ENCODE data around the gene UFC1. TPM values are rescaled to one million over a fixed set of nuclear protein-coding genes. Genes with fewer than 3 reads are reported as not detected.
A peak's percentile ranks its signal among the peaks of the same experiment; 100 is the strongest.

The UFC1 gene
- polyA plus RNA-seq (2011; rRNA removed) (89.4 and 134 TPM in 2 replicates), polyA minus RNA-seq (2011; rRNA and poly(A)+ RNA removed) (36.8 and 58.6 TPM in 2 replicates)

DNA sequence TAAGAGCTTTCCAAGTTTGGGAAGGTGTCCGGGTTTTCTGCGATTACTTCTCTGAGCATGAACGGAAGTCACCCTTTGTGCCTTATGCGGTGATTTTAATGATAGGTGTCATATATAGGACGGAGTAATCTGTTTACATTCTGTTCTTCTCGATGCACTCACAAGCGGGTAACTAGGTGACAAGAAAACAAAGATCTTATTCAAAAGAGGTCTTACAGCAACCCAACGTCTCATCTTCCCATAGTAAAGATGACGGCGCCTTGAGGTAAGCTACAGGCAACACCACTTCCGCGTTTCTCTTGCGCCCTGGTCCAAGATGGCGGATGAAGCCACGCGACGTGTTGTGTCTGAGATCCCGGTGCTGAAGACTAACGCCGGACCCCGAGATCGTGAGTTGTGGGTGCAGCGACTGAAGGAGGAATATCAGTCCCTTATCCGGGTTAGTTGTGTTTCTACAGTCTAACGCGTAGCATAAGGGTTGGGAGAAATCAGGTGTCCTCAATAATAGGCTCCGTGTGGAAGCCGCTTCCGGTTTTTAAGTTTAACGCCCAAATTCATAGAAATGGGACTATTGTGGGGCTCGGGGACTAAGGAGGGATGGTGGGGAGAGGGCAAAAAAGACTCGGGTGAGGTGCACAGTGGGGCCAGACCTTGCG, at the start of gene UFC1:
TSS of gene UFC1 (plus strand) at position 297 of the 656 bp plus-strand sequence. CDS start at position 317, 20 bp downstream.
- Histone ChIP-seq H3K27me3 (ENCODE audit: control insufficient read depth, insufficient read depth, low read length) (no peaks in the 10 kb centered on the region), H3K4me3 (ENCODE audit: low read depth, low read length) (peak within 1 kb of the TSS; percentile 72), H3K36me3 (ENCODE audit: control insufficient read depth, insufficient read depth, low read length) (peaks cover 5% of the 10 kb centered on the region)
- peak; percentile 60 for DNase-seq (ENCODE audit: low read depth)
- TF ChIP-seq, protein P1, sequence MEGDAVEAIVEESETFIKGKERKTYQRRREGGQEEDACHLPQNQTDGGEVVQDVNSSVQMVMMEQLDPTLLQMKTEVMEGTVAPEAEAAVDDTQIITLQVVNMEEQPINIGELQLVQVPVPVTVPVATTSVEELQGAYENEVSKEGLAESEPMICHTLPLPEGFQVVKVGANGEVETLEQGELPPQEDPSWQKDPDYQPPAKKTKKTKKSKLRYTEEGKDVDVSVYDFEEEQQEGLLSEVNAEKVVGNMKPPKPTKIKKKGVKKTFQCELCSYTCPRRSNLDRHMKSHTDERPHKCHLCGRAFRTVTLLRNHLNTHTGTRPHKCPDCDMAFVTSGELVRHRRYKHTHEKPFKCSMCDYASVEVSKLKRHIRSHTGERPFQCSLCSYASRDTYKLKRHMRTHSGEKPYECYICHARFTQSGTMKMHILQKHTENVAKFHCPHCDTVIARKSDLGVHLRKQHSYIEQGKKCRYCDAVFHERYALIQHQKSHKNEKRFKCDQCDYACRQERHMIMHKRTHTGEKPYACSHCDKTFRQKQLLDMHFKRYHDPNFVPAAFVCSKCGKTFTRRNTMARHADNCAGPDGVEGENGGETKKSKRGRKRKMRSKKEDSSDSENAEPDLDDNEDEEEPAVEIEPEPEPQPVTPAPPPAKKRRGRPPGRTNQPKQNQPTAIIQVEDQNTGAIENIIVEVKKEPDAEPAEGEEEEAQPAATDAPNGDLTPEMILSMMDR (IDR thresholded peaks at IDR 0.05; ENCODE audit: insufficient read depth, low read depth, low read length) = no peak
- ChIA-PET CTCF (interaction anchor here (0.7 to 1.0 kb wide), 3 partner anchors 11 to 78 kb away, joined by 3 to 4 read pairs (median 3); no protein-coding TSS in a partner anchor), POLR2A (interaction anchor here (0.6 kb wide), 5 partner anchors 12 to 117 kb away, joined by 3 to 11 read pairs (median 3); partner anchors contain the start of genes DEDD, PPOX and USF1)

DNA sequence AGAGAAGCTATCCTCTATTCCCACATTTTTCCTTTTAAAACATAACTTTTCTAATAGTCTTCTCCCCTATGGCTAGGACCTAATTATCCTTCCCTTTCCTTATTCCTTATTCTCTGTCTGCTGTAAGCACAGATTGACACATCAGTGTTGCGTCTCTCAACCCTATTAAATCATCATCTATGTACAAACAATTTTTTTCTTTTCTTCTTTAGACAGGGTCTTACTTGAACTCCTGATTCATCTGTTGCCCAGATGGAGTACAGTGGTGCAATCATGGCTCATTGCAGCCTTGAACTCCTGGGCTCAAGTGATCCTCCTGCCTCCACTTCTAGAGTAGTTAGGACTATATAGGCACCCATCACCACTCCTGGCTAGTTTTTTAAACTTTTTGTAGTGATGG, 47.3 kb upstream of the UFC1 start:
- Histone ChIP-seq H3K4me3 (ENCODE audit: low read depth, low read length) (no peak overlapping the region), H3K27me3 (ENCODE audit: control insufficient read depth, insufficient read depth, low read length) (no peaks in the 10 kb centered on the region), H3K36me3 (ENCODE audit: control insufficient read depth, insufficient read depth, low read length) (peaks cover 5% of the 10 kb centered on the region)
- TF ChIP-seq, protein P1 (IDR thresholded peaks at IDR 0.05; ENCODE audit: insufficient read depth, low read depth, low read length) = no peak
- POLR2A ChIA-PET = no interaction called here
- no peak for DNase-seq (ENCODE audit: low read depth)
- CTCF ChIA-PET = interaction anchor here (1.7 to 2.7 kb wide), 3 partner anchors 9 to 109 kb away, joined by 3 to 9 read pairs (median 8); partner anchors contain the start of gene KLHDC9

GRCh38 chr1:161111117-161111516, 42.7 kb upstream of the UFC1 start:
- Histone ChIP-seq H3K27me3 (ENCODE audit: control insufficient read depth, insufficient read depth, low read length) (no peaks in the 10 kb centered on the region), H3K36me3 (ENCODE audit: control insufficient read depth, insufficient read depth, low read length) (no peaks in the 10 kb centered on the region), H3K4me3 (ENCODE audit: low read depth, low read length) (no peak overlapping the region)
- DNase-seq (ENCODE audit: low read depth) = no peak
- TF ChIP-seq, protein P1 (IDR thresholded peaks at IDR 0.05; ENCODE audit: insufficient read depth, low read depth, low read length) = no peak
- CTCF ChIA-PET = no interaction called here
- POLR2A ChIA-PET = no interaction called here

- POLR2A ChIA-PET = no interaction called here
- H3K27me3 ChIP-seq (ENCODE audit: control insufficient read depth, insufficient read depth, low read length) = no peaks in the 10 kb centered on the region
- TF ChIP-seq, protein P1 (IDR thresholded peaks at IDR 0.05; ENCODE audit: insufficient read depth, low read depth, low read length) = no peak
- CTCF ChIA-PET = interaction anchor here (1.3 kb wide), 1 partner anchor 14 kb away, joined by 7 read pairs; no protein-coding TSS in a partner anchor
- no peak overlapping the region for H3K4me3 ChIP-seq (ENCODE audit: low read depth, low read length)
- DNase-seq (ENCODE audit: low read depth) = no peak
- H3K36me3 ChIP-seq (ENCODE audit: control insufficient read depth, insufficient read depth, low read length) = no peaks in the 10 kb centered on the region
These were observed 42.3 kb upstream of the UFC1 start for GRCh38 chr1:161111527-161111926.

GRCh38 chr1:161113915-161114314, 39.9 kb upstream of the UFC1 start:
- H3K36me3 ChIP-seq (ENCODE audit: control insufficient read depth, insufficient read depth, low read length) = no peaks in the 10 kb centered on the region
- H3K4me3 ChIP-seq (ENCODE audit: low read depth, low read length) = no peak overlapping the region
- TF ChIP-seq, protein P1 (IDR thresholded peaks at IDR 0.05; ENCODE audit: insufficient read depth, low read depth, low read length) = no peak
- CTCF ChIA-PET = interaction anchor here (2.0 kb wide), 1 partner anchor 16 kb away, joined by 7 read pairs; no protein-coding TSS in a partner anchor
- no peak for DNase-seq (ENCODE audit: low read depth)
- no peaks in the 10 kb centered on the region for H3K27me3 ChIP-seq (ENCODE audit: control insufficient read depth, insufficient read depth, low read length)
- POLR2A ChIA-PET = no interaction called here

All from BJ (cell line).